Dermis blood vessel endothelial cell (primary cell): Measurements from ENCODE around the gene PLCB4. TPM values are rescaled to one million over a fixed set of nuclear protein-coding genes. Genes with fewer than 3 reads are reported as not detected.
A peak's percentile ranks its signal among the peaks of the same experiment; 100 is the strongest.

Experiments
- DNase-seq: peaks from one replicate; pipeline ENCODE4 v3.0.0; 2010
- total RNA-seq: library from RNA; depleted of rRNA; stranded (reverse); fragments of >200 nt; gene quantifications from 2 replicates; pipeline ENCODE4 v1.2.3, GENCODE V29; 2014

Gene PLCB4
- total RNA-seq, 1 donor from 2014 or later = 9.9 TPM

GRCh38 chr20:9180481-9181257, 111.8 kb downstream of the PLCB4 start:
- no peak for DNase-seq

DNA sequence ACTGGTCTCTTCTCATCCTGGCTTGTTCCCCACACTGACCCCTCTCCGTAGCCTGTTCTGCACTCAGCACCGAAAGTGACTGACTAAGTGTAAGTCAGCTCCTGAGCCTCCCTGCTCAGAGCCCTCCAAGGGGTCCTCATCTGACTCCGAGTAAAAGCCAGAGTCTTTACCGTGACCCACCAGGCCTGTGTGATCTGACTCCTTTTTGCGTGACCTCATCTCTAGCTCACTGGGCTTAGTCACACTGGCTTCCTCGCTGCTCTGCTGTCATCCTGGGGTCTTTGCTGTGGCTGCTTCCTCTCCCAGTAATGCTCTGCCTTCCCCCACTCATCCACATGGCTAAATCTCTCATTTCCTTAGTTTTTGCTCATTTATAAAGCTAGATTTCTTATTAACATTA, 116.6 kb downstream of the PLCB4 start:
- DNase-seq = peak; percentile 4

- DNase-seq = no peak
Observed at GRCh38 chr20:9186396-9186795, 117.5 kb downstream of the PLCB4 start.

DNA sequence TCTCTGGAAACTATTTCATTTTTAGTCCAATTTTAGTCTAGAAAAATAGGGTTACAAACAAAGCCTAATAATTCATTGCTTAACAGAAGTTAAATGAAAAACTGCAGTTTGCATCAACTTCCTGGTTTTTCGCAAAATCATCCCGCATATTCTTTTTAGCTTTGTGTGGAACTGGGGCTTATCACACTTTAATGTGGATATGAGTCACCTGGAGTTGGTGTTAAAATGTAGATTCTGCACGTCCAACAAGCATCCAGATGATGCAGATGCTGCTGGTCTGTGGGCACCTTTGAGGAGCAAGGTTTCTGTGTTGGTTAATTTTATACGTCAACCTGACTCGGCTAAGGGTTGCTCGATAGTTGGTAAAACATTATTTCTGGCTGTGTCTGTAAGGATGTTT, 126.1 kb downstream of the PLCB4 start:
- no peak for DNase-seq

GRCh38 chr20:9196110-9196509, 127.2 kb downstream of the PLCB4 start:
- DNase-seq = no peak

DNA sequence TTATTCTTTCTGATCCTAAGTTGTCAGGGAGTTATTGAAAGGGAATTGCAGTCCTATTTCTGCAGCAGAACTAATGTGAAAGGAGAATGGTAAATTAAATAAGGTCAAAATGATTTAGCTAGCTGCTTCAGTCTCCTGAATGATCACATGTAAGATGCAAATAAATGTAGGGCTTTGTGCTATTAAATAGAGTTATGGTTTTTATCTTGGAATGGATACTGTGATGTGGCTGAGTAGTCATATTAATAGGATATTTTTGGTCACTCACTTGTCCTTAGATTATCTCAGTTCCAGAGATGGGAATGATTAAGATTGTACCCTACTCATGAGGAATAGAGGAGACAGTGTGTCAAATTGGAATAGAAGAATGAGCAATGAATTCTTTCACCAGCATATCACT, 129.6 kb downstream of the PLCB4 start:
- no peak for DNase-seq

- no peak for DNase-seq
Observed at GRCh38 chr20:9200196-9200595, 131.3 kb downstream of the PLCB4 start.

DNA sequence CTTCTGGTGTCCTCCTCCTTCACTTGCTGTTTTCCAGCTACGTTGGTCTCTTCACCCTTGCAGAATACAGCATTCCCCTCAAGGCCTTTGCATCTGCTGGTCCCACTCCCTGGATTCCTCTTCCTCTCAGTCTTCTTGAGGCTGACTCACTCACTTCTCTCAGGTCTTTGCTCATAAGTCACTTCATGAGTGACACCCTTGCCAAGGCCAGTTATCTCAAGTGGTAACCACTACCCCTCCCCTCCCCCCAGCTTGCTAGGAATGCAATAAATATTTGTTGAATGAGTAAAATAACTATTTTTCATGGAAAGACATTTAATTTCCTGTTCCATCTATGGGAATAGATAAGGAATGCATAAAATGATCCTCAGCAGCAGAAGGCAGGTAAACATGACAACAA, 131.7 kb downstream of the PLCB4 start:
- no peak for DNase-seq

- DNase-seq = no peak
Observed at GRCh38 chr20:9202420-9203080, 133.7 kb downstream of the PLCB4 start.

- DNase-seq = no peak
Observed at GRCh38 chr20:9203081-9203447, 134.2 kb downstream of the PLCB4 start.

DNA sequence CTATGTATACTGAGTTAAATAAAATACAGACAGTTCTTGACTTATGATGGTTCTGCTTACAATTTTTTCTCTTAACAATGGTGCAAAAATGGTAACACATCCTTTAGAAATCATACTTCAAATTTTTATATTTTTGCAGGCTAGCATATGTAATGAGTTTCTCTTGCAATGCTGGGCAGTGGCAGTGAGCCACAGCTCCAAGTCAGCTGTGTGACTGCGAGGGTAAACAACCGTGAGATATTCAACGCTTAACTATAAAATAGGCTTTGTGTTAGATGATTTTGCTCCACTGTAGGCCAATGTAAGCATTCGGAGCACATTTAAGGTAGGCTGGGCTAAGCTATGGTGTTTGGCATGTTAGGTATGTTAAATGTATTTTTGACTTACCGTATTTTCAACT, 136.1 kb downstream of the PLCB4 start:
- no peak for DNase-seq

DNA sequence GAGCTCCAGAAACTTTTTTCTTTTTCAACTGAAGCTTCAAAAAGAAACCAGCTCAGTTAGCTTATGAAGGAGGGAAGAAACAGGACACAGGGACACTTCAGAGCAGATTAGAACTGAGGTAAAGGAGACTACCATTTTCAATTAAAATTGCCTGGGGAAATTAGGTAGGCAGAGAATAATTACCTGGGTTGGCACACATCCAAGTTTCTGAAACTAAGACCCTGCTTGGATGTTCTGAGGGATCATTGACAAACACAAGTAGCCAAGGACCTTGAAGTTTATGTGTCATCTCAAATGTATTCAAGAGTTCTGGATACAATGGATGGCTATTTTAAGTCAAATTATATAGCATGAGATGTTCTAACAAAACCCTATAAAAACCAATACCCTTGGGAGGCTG, 137.6 kb downstream of the PLCB4 start:
- no peak for DNase-seq

- DNase-seq = no peak
Observed at GRCh38 chr20:9207253-9207652, 138.4 kb downstream of the PLCB4 start.

DNA sequence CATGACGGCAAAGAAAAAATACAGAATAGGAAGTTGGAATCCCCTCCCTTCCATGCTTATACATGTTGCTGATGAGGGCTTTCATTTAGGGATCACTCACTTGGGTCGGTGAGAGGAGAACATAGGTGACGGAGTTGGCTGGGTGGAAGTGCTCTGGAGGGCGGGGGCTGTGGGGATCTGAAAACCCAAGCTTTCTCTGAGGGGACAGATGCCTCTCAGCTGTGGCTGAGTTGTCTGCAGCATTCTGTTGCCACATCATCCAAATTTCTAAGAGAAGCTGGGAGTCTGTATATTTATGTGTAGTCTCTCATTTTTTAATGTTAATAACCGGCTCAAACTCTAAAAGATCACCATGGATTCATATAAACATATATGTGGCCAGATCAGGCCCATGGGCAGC, 141.5 kb downstream of the PLCB4 start:
- DNase-seq = no peak

GRCh38 chr20:9211016-9211760, 142.3 kb downstream of the PLCB4 start:
- DNase-seq = no peak

DNA sequence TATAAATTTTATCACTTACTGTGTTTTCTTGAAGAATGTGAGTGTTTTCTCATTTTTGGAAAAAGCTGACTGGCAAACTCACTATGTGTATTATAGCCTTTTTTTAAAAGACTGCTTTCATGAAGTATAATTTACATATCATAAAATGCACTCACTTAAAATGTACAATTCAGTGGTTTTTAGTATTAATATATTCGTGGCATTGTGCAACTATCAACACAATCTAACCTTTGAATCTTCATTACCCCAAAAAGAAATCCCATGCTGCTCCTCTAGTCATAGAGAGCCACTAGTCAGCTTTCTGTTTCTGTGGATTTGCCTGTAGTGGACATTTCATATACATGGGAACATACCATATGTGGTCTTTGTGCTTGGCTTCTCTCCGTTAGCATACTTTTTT, 143.8 kb downstream of the PLCB4 start:
- DNase-seq = no peak

- no peak for DNase-seq
Observed at GRCh38 chr20:9214685-9215084, 145.8 kb downstream of the PLCB4 start.

- DNase-seq = peak; percentile 16
Observed at GRCh38 chr20:9215539-9215938, 146.7 kb downstream of the PLCB4 start.

DNA sequence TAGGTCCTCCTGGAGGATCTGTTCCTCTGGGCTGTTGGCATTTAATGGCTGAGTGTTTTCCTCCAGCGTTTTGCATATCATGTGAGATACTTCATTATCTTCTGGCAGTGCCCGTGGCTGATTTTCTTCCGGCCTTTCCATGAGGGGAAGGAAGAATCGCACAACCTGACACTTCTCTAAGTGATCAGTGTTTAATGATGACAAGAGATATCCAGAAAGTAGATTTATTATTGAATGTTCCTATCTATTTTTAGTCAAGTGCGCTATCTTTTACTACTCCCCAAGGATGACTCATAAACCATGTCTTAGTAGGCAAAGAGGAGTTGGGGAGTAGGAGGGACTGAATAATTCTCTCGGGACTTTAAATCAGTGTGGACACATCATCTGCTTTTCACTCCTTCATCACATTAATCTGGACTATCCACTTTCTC, 149.7 kb downstream of the PLCB4 start:
- no peak for DNase-seq

- no peak for DNase-seq
Observed at GRCh38 chr20:9220874-9221547, 152.1 kb downstream of the PLCB4 start.

DNA sequence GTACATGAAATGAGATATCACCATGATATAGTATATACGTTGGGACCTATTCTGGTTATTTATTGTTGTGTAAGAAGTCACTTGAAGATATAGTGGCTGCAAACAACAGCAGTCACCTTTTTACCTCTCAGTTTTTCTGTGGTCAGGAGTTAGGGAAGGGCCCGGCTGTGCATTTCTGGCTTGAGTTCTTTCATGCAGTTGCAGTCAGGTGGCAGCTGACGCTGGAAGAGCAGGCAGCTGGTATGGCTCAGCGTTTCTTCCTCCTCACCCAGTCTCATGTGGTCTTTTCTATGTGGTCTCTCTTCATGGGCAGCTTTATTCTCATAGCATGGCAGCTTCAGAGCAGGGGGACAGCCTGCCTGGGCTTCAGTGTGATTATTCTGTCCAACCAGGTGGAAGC, 154.4 kb downstream of the PLCB4 start:
- DNase-seq = no peak

- DNase-seq = no peak
Observed at GRCh38 chr20:9225879-9226278, 157.0 kb downstream of the PLCB4 start.
